Stimulated activated CD8-positive, alpha-beta memory T cell treated with anti-CD3 and anti-CD28 coated beads, Interleukin-7, amount 100 ng/mL, for 48 hours (primary cell): Measurements from ENCODE around the gene SEC24D.

ENCODE experiments used
- DNase-seq, 2 donors: peaks; one replicate each; pipeline ENCODE4 v3.0.0-alpha.2; 2020; ENCODE audit warnings: low read depth in 1 of 2; ENCODE audit errors: extremely low read depth in 1 of 2

Gene SEC24D

GRCh38 chr4:118774989-118775388, 60.9 kb downstream of the SEC24D start:
- no peak for DNase-seq

- DNase-seq = no peak
These were observed 61.6 kb downstream of the SEC24D start for GRCh38 chr4:118774321-118774720.

- DNase-seq = no peak
These were observed 62.5 kb downstream of the SEC24D start for GRCh38 chr4:118773429-118773792.

- DNase-seq = no peak
These were observed 63.0 kb downstream of the SEC24D start for GRCh38 chr4:118772767-118773428.

- no peak for DNase-seq
These were observed 63.7 kb downstream of the SEC24D start for GRCh38 chr4:118772081-118772766.

GRCh38 chr4:118770741-118771187, 65.2 kb downstream of the SEC24D start:
- no peak for DNase-seq

- DNase-seq = no peak
These were observed 66.8 kb downstream of the SEC24D start for GRCh38 chr4:118769161-118769560.

- no peak for DNase-seq
These were observed 68.8 kb downstream of the SEC24D start for GRCh38 chr4:118767109-118767508.

GRCh38 chr4:118765399-118765798, 70.5 kb downstream of the SEC24D start:
- no peak for DNase-seq

- DNase-seq = no peak
These were observed 73.0 kb downstream of the SEC24D start for GRCh38 chr4:118762730-118763477.

GRCh38 chr4:118762155-118762554, 73.8 kb downstream of the SEC24D start:
- no peak for DNase-seq

GRCh38 chr4:118761397-118762016, 74.4 kb downstream of the SEC24D start:
- DNase-seq = no peak

GRCh38 chr4:118760493-118760892, 75.4 kb downstream of the SEC24D start:
- no peak for DNase-seq

- no peak for DNase-seq
These were observed 75.8 kb downstream of the SEC24D start for GRCh38 chr4:118760092-118760491.

GRCh38 chr4:118759481-118759880, 76.4 kb downstream of the SEC24D start:
- DNase-seq = no peak

- no peak for DNase-seq
These were observed 77.6 kb downstream of the SEC24D start for GRCh38 chr4:118758293-118758692.

GRCh38 chr4:118757761-118758251, 78.1 kb downstream of the SEC24D start:
- no peak for DNase-seq

GRCh38 chr4:118756958-118757357, 79.0 kb downstream of the SEC24D start:
- DNase-seq = no peak

GRCh38 chr4:118756429-118756828, 79.5 kb downstream of the SEC24D start:
- no peak for DNase-seq

- DNase-seq = no peak
These were observed 80.3 kb downstream of the SEC24D start for GRCh38 chr4:118755438-118756226.
